Erythroblast (primary cell): ENCODE data around the gene IL12RB1.

Experiments used
- GATA1 ChIP-seq: IDR thresholded peaks from 2 replicates; pipeline ENCODE4 v1.6.1; 2011; ENCODE audit warnings: low read depth, mild to moderate bottlenecking, control low read depth, low read length, moderate library complexity
- POLR2A ChIP-seq: IDR thresholded peaks from 2 replicates; pipeline ENCODE4 v1.6.1; 2011; ENCODE audit warnings: mild to moderate bottlenecking, low read length

GRCh38 chr19:18118420-18119012, 31.8 kb upstream of the IL12RB1 start:
- TF ChIP-seq POLR2A (no peak), GATA1 (no peak)
